Stimulated activated CD8-positive, alpha-beta memory T cell treated with anti-CD3 and anti-CD28 coated beads, Interleukin-12 subunit alpha, Interleukin-12 subunit beta, amount 100 ng/mL, for 24 hours (primary cell): ENCODE results near the gene DBNL.

Source experiments
- DNase-seq: peaks from one replicate; pipeline ENCODE4 v3.0.0-alpha.2; 2020; ENCODE audit errors: extremely low read depth

Gene DBNL

DNA sequence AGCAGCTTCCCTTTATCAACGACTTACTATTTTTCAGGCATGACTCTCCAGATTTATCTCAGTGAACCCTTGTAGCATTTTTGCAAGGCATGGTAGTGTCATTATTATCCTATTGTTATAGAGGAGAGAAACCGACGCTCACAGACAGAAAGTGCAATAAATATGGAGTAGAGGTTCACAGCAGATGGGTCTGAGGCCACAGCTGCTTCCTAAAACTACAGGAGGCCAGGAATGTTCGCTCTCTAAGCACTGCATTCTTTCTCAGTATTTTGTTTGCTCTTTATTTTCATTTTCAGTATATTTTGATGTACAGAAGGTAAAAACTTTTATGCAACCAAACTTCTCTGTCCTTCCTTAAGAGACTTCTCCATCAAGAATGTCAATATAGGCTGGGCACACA is 55.2 kb downstream of the DBNL start:
- DNase-seq: no peak

GRCh38 chr7:44100458-44101302 is 56.2 kb downstream of the DBNL start:
- no peak for DNase-seq

- DNase-seq: no peak
These were observed 56.9 kb downstream of the DBNL start for GRCh38 chr7:44101303-44101965.

GRCh38 chr7:44101966-44102845 is 57.7 kb downstream of the DBNL start:
- DNase-seq: no peak

- DNase-seq: no peak
These were observed 58.5 kb downstream of the DBNL start for GRCh38 chr7:44102846-44103565.

DNA sequence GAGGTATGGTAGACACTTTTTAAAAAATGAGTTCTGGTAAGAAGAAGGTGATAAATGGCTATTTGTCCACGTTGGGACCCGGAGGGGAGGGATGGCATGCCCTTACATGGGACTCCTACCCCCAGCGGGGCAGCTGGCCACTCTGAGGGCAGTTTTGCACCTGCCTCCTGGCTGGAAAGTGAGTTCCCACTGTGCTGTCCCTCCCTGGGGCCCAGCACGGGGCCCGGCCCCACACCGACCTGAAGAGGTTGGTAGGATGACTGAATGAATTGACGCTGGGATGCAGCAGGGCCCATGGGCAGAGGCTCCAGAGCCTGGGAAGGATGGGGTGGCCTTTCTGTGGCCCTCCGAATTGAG is 59.0 kb downstream of the DBNL start:
- no peak for DNase-seq

DNA sequence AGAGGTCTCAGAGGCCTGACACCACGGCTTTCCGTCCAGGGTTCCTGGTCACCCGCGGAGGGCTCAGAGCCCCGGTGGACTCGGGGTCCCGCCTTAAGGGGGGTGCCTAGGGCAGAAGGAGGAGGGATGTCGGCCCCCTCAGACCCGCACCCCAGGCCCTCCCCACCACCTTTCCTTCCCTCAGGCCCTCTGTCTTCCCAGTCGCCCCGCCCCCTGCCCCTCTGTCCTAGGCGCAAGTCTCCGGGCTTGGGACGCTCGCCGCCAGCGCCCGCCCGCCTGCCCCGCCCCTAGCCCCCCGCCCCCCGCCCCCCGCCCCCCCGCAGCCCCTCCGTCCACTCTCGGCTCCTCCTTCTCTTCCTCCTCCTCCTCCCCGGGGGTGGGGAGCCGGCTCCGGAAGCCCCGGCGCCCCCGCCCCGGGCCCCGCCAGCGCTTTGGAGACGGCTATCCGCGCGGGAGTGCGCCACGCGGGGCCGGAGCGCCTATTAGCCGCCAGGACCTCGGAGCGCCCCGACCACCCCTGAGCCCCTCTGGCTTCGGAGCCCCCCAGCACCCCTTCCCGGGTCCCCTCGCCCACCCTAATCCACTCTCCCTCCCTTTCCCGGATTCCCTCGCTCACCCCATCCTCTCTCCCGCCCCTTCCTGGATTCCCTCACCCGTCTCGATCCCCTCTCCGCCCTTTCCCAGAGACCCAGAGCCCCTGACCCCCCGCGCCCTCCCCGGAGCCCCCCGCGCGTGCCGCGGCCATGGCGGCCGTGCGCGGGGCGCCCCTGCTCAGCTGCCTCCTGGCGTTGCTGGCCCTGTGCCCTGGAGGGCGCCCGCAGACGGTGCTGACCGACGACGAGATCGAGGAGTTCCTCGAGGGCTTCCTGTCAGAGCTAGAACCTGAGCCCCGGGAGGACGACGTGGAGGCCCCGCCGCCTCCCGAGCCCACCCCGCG is 59.7 kb downstream of the DBNL start, which contains the start of gene AEBP1:
Gene AEBP1, plus strand, starts transcription at position 423 of the 937 bp plus-strand sequence. Its CDS starts 321 bp downstream, at position 744.
- DNase-seq: no peak

DNA sequence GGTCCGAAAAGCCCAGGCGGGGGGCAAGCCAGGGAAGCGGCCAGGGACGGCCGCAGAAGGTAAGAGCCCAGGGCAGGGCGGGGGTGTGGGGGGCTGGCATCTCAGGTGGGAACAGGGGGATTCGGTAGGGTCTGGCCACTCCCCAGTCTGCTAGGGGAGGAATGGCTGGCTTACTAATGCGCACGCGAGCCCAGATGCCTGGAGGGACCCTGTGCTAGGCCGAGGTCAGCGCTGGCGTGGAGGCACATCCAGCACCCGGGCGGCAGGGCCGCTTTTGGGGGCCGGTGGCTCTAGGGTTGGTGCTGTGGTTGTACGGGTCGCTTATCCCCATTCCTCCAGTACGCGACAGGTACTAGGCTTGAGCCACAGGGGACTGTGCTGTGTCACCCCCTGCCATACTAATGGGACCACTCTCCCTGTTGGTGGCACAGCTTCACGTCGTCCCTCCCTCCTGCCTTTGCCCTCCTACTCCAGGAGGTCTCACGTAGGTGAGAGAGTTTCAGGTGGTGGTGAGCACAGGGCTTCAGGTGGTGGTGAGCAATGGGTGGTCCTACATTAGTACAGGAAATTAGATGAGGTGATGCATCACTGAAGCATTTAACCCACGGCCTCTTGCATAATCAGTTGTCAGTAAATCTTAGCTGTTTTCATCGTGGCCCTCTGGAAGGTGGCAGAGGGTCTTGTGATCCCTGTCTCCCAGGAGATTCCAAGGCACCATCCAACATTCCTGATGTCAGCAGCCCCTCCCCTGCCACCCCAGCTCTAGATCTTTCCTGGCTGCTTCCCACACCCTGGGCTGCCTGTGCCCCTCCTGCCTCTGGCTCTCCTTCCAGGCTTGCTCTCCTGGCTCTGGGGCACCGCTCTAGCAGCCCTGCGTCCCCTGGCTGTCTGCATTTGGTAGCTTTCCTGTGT is 60.6 kb downstream of the DBNL start:
- no peak for DNase-seq

GRCh38 chr7:44105832-44106231 is 61.3 kb downstream of the DBNL start:
- DNase-seq: no peak

DNA sequence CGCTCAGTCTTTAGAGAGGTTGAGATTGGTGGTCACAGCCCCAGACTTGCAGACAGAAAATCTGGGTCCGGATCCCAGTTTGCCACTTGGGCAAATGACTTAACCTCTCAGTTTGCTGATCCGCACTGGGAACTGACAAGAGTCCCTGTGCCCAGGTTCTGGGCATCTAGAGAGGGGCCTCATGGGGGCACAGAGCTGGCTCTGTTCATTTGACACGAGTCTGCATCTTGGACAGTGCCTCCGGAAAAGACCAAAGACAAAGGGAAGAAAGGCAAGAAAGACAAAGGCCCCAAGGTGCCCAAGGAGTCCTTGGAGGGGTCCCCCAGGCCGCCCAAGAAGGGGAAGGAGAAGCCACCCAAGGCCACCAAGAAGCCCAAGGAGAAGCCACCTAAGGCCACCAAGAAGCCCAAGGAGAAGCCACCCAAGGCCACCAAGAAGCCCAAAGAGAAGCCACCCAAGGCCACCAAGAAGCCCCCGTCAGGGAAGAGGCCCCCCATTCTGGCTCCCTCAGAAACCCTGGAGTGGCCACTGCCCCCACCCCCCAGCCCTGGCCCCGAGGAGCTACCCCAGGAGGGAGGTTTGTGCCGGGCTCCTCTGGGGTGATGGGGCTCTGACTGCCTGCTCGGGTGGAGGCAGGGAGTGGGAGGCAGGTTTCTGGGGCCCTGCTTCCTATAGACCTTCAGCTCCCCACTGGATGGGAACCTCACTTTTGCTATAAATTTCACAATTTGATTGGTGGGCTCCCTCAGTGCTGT is 62.0 kb downstream of the DBNL start:
- no peak for DNase-seq

DNA sequence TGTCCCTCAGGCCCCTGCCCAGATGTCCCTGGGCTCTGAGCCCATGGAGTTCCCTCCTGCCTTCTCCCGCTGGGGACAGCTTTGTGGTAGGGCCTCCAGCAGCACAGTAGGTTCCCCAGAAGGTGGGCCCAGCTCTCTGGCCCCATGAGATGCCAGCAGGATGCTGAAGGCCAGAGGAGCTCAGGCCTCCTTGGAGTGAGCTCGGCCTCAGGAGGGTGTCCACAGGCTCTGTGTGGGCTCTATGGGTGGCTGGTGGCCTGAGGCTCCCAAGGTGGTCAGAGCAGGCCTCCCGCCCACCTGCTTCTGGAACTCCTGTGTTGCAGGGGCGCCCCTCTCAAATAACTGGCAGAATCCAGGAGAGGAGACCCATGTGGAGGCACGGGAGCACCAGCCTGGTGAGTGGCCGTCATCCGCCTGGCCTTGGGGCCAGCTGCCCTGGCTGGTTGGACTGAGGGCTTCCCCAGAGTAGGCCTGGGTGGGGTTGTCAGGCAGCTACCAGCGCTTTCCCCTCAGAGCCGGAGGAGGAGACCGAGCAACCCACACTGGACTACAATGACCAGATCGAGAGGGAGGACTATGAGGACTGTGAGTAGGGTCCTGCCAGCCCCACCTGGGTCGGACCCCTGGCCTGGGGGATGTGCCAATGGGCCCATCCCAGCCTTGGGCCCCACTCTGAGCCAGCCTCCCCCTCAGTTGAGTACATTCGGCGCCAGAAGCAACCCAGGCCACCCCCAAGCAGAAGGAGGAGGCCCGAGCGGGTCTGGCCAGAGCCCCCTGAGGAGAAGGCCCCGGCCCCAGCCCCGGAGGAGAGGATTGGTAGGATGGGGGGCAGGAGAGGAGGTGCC is 62.8 kb downstream of the DBNL start:
- DNase-seq: no peak

DNA sequence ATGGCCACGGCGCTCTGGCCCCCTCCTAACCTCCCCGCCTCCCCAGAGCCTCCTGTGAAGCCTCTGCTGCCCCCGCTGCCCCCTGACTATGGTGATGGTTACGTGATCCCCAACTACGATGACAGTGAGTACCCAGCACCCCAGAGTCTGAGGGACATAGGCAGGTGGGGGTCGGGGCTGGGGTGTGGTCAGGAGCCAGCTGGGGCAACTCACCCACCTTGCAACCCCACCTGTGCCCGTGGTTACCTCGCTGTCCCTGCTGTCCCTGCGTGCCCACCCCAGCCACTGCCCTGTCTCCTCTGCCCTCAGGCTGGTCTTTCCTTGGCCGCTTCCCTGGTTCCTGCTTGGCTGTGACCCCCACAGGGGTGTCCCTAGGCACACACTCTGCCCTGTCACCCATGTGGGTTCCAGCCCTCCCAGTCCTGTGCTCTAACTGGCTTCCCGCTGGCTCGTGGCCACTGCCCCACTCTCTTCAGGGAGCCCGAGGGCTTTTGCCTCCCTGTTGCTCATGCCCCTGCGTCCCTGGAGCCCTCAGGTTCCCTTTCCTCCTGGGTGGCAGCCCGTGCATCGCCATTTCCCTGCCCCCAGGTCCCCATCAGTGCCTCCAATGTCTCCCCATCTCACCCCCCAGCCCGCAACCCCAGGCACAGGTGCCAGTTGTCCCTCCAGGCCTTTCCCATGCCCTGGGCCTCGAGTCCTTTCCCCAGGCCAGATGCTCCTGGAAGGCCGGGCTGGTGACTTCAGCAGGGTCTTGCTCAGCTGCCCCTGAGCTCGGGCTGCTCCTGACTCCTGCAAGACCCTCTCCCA is 63.7 kb downstream of the DBNL start:
- DNase-seq: no peak

- no peak for DNase-seq
These were observed 64.6 kb downstream of the DBNL start for GRCh38 chr7:44108768-44109750.

- DNase-seq: no peak
These were observed 65.5 kb downstream of the DBNL start for GRCh38 chr7:44109991-44110390.
